Fibroblast of skin of back (primary cell): ENCODE results near the gene OLA1.

Source experiments
- DNase-seq: peaks from one replicate; pipeline ENCODE4 v3.0.0-alpha.2; 2013

OLA1 gene

GRCh38 chr2:174177316-174177890 lies 70.9 kb downstream of the OLA1 start:
- no peak for DNase-seq

GRCh38 chr2:174176898-174177297 lies 71.4 kb downstream of the OLA1 start:
- peak; percentile 13 for DNase-seq

GRCh38 chr2:174174741-174175140 lies 73.6 kb downstream of the OLA1 start:
- DNase-seq, result no peak

- DNase-seq, result no peak
Measured at GRCh38 chr2:174172802-174173355, 75.5 kb downstream of the OLA1 start.

GRCh38 chr2:174171686-174172445 lies 76.5 kb downstream of the OLA1 start:
- no peak for DNase-seq

- DNase-seq, result no peak
Measured at GRCh38 chr2:174169372-174169771, 79.0 kb downstream of the OLA1 start.

- no peak for DNase-seq
Measured at GRCh38 chr2:174166261-174166660, 82.1 kb downstream of the OLA1 start.

GRCh38 chr2:174161490-174161889 lies 86.8 kb downstream of the OLA1 start:
- no peak for DNase-seq

- peak; percentile 25 for DNase-seq
Measured at GRCh38 chr2:174158003-174158402, 90.3 kb downstream of the OLA1 start.

GRCh38 chr2:174157053-174157452 lies 91.3 kb downstream of the OLA1 start:
- no peak for DNase-seq

GRCh38 chr2:174153757-174154680 lies 94.3 kb downstream of the OLA1 start:
- DNase-seq, result peak; percentile 55

GRCh38 chr2:174149530-174149929 lies 98.8 kb downstream of the OLA1 start:
- no peak for DNase-seq

- DNase-seq, result no peak
Measured at GRCh38 chr2:174148833-174149232, 99.5 kb downstream of the OLA1 start.

GRCh38 chr2:174145827-174146226 lies 102.5 kb downstream of the OLA1 start:
- DNase-seq, result no peak

GRCh38 chr2:174142290-174142689 lies 106.0 kb downstream of the OLA1 start:
- no peak for DNase-seq

GRCh38 chr2:174138161-174138560 lies 110.2 kb downstream of the OLA1 start:
- no peak for DNase-seq

- DNase-seq, result no peak
Measured at GRCh38 chr2:174135981-174136380, 112.4 kb downstream of the OLA1 start.

GRCh38 chr2:174125090-174125489 lies 123.2 kb downstream of the OLA1 start:
- no peak for DNase-seq

- no peak for DNase-seq
Measured at GRCh38 chr2:174124181-174124580, 124.2 kb downstream of the OLA1 start.

- DNase-seq, result no peak
Measured at GRCh38 chr2:174122185-174122584, 126.1 kb downstream of the OLA1 start.

- no peak for DNase-seq
Measured at GRCh38 chr2:174121612-174122011, 126.7 kb downstream of the OLA1 start.

- no peak for DNase-seq
Measured at GRCh38 chr2:174121175-174121574, 127.2 kb downstream of the OLA1 start.

- peak; percentile 57 for DNase-seq
Measured at GRCh38 chr2:174120346-174120745, 128.0 kb downstream of the OLA1 start.
